ENCODE data around the gene UMPS.

Gene UMPS

GRCh38 chr3:124774327-124774718, 44.1 kb downstream of the UMPS start:
- Histone ChIP-seq H3K36me3 (ENCODE audit: control insufficient read depth in 2 of 2, insufficient read depth in 1 of 2, low read length in 2 of 2) (peaks cover 0 to 10% of the 10 kb centered on the region in 2 experiments; a peak in 1 of 3 replicates), H3K4me3 (ENCODE audit: low read depth, low read length) (no peak overlapping the region), H3K9me3 (ENCODE audit: control insufficient read depth, insufficient read depth, low read depth, low read length) (no peaks in the 10 kb centered on the region), H3K4me1 (ENCODE audit: control insufficient read depth, insufficient read depth, low read length) (peaks cover 13% of the 10 kb centered on the region; the same call in 1 of the 2 replicates), H3K27ac (ENCODE audit: extremely low read depth, low read depth, low read length) (no peak overlapping the region)
- POLR2A ChIA-PET: no interaction called here
- TF ChIP-seq ZNF530 (tag by site-specific recombination; IDR thresholded peaks at IDR 0.05; ENCODE audit: low read depth) (no peak), ZNF776 (tag by site-specific recombination; IDR thresholded peaks at IDR 0.05; ENCODE audit: borderline replicate concordance) (no peak), ZNF843 (tag by site-specific recombination; IDR thresholded peaks at IDR 0.05) (no peak), ZNF202 (tag by site-specific recombination; IDR thresholded peaks at IDR 0.05; ENCODE audit: borderline replicate concordance) (no peak), ZNF621 (tag by site-specific recombination; IDR thresholded peaks at IDR 0.05) (no peak), BCL11A (tag by site-specific recombination; IDR thresholded peaks at IDR 0.05; ENCODE audit: low read depth) (no peak), ZNF560 (tag by site-specific recombination; IDR thresholded peaks at IDR 0.05; ENCODE audit: borderline replicate concordance) (no peak)
- CTCF ChIA-PET: no interaction called here

- H3K4me1 ChIP-seq (ENCODE audit: control insufficient read depth, insufficient read depth, low read length): peaks cover 13% of the 10 kb centered on the region; the same call in 1 of the 2 replicates
- H3K27ac ChIP-seq (ENCODE audit: extremely low read depth, low read depth, low read length): no peak overlapping the region
- peaks cover 0 to 10% of the 10 kb centered on the region in 2 experiments; a peak in 1 of 3 replicates for H3K36me3 ChIP-seq (ENCODE audit: control insufficient read depth in 2 of 2, insufficient read depth in 1 of 2, low read length in 2 of 2)
- no peak overlapping the region for H3K4me3 ChIP-seq (ENCODE audit: low read depth, low read length)
- TF ChIP-seq ZNF580 (tag by site-specific recombination; IDR thresholded peaks at IDR 0.05) (no peak), ZNF600 (tag by site-specific recombination; IDR thresholded peaks at IDR 0.05) (peak; percentile 74; the same call in 1 of the 2 replicates), ZNF202 (tag by site-specific recombination; IDR thresholded peaks at IDR 0.05; ENCODE audit: borderline replicate concordance) (no peak), ZNF18 (tag by site-specific recombination; IDR thresholded peaks at IDR 0.05) (peak; percentile 34; the same call in 1 of the 2 replicates), GLIS1 (tag by site-specific recombination; IDR thresholded peaks at IDR 0.05) (peak; percentile 47), ZNF350 (tag by site-specific recombination; IDR thresholded peaks at IDR 0.05) (no peak), ZNF155 (tag by site-specific recombination; IDR thresholded peaks at IDR 0.05) (no peak), ZNF776 (tag by site-specific recombination; IDR thresholded peaks at IDR 0.05; ENCODE audit: borderline replicate concordance) (no peak), ZNF785 (tag by site-specific recombination; IDR thresholded peaks at IDR 0.05) (no peak), ZNF133 (tag by site-specific recombination; IDR thresholded peaks at IDR 0.05) (no peak)
- CTCF ChIA-PET: no interaction called here
- POLR2A ChIA-PET: no interaction called here
- no peaks in the 10 kb centered on the region for H3K9me3 ChIP-seq (ENCODE audit: control insufficient read depth, insufficient read depth, low read depth, low read length)
Measured at GRCh38 chr3:124774841-124775402, 44.7 kb downstream of the UMPS start.

GRCh38 chr3:124775877-124776276, 45.6 kb downstream of the UMPS start:
- peaks cover 13% of the 10 kb centered on the region; the same call in 1 of the 2 replicates for H3K4me1 ChIP-seq (ENCODE audit: control insufficient read depth, insufficient read depth, low read length)
- TF ChIP-seq OSR2 (tag by site-specific recombination; IDR thresholded peaks at IDR 0.05) (no peak), ZFHX2 (tag by site-specific recombination; conservative IDR thresholded peaks at IDR 0.05) (no peak), ZNF544 (tag by site-specific recombination; IDR thresholded peaks at IDR 0.05) (no peak), ZNF658 (tag by site-specific recombination; IDR thresholded peaks at IDR 0.05) (no peak), KLF8 (tag by site-specific recombination; IDR thresholded peaks at IDR 0.05) (no peak), ZBTB7A (tag by site-specific recombination; IDR thresholded peaks at IDR 0.05; ENCODE audit: low read depth) (no peak), KLF16 (tag by site-specific recombination; IDR thresholded peaks at IDR 0.05) (no peak), ZNF600 (tag by site-specific recombination; IDR thresholded peaks at IDR 0.05) (no peak), ZNF121 (tag by site-specific recombination; IDR thresholded peaks at IDR 0.05) (no peak), YY2 (tag by site-specific recombination; IDR thresholded peaks at IDR 0.05) (no peak), ZNF768 (tag by site-specific recombination; IDR thresholded peaks at IDR 0.05) (no peak), SALL2 (tag by site-specific recombination; IDR thresholded peaks at IDR 0.05; ENCODE audit: borderline replicate concordance) (no peak), HIC1 (tag by site-specific recombination; IDR thresholded peaks at IDR 0.05) (no peak), ZFP69B (tag by site-specific recombination; IDR thresholded peaks at IDR 0.05) (no peak), ZNF785 (tag by site-specific recombination; IDR thresholded peaks at IDR 0.05) (no peak)
- H3K27ac ChIP-seq (ENCODE audit: extremely low read depth, low read depth, low read length): no peak overlapping the region
- H3K9me3 ChIP-seq (ENCODE audit: control insufficient read depth, insufficient read depth, low read depth, low read length): no peaks in the 10 kb centered on the region
- ChIA-PET CTCF (no interaction called here), POLR2A (no interaction called here)
- peaks cover 0 to 10% of the 10 kb centered on the region in 2 experiments; a peak in 1 of 3 replicates for H3K36me3 ChIP-seq (ENCODE audit: control insufficient read depth in 2 of 2, insufficient read depth in 1 of 2, low read length in 2 of 2)
- no peak overlapping the region for H3K4me3 ChIP-seq (ENCODE audit: low read depth, low read length)

Measured in HEK293 (cell line).